Medulla oblongata (tissue), 1 donor: ENCODE results near the gene NDUFC2.
A peak's percentile ranks its signal among the peaks of the same experiment; 100 is the strongest.
"Not testable (repeated sequence)": the region's sequence is repeated elsewhere in the genome, so short reads cannot be mapped to it uniquely, and the experiment has no call there.

Experiments used
- DNase-seq: peaks from one replicate; pipeline ENCODE4 v3.0.0-alpha.2; 2015; ENCODE audit errors: extremely low spot score

The NDUFC2 gene

DNA sequence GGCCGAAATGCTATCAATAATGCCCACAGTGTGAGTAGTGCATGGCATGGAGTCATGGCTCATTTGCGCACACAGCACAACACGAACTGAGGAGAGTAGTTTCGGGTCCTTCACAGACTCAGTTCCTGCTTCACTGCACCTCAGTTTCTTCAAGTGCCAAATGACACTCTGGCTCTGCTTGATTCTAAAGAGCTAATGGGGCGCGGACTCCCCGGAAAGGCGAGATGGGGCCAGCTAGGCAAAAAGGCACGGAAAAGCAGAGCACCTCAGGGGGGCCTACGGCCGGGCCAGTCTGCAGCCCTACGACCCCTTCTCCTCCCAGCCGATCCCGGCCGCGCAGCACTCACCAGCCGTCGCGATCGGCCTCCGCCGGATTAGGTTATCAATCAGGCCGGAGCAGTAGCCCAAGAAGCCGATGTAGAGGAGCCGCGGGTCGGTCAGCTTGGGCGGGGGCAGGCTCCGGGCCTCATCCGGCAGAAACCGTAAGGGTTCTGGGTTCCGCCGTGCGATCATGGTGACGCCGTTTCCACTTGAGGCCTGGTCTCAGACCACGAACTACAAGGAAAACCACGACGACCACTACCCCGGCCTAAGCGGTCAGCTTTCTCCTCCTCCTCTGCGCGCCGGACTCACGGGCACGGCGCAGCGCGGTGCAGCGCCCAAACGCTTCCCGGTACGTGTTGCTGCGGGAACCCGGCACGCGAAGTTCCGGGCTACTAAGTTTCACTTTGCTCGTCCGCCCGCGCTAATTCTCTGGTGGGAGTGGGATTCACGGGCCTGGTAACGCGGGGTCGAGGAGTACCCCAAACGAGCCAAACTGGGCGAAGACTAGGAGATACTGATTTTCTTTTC, at the start of gene NDUFC2:
Gene NDUFC2, minus strand, starts transcription at position 631 of the 852 bp plus-strand sequence. Its CDS starts 118 bp downstream, at position 513.
- DNase-seq, result peak; percentile 80

DNA sequence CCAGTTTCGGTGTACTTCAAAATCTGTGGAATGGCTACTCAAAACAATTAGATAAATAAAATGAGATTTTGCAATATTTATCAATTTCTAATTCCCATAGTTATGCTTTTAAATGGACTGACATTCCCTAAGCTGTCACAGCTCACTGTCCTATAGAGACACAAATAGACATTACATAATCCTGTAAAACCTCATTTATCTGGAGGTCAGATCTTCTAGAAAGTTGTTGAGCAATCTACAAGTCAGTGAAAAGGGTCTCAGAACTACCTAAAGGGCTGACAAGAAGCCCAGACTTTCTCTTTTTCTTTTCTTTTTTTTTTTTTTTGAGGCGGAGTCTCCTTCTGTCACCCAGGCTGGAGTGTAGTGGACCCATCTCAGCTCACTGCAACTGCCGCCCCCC, 47.7 kb upstream of the NDUFC2 start:
- no peak for DNase-seq

DNA sequence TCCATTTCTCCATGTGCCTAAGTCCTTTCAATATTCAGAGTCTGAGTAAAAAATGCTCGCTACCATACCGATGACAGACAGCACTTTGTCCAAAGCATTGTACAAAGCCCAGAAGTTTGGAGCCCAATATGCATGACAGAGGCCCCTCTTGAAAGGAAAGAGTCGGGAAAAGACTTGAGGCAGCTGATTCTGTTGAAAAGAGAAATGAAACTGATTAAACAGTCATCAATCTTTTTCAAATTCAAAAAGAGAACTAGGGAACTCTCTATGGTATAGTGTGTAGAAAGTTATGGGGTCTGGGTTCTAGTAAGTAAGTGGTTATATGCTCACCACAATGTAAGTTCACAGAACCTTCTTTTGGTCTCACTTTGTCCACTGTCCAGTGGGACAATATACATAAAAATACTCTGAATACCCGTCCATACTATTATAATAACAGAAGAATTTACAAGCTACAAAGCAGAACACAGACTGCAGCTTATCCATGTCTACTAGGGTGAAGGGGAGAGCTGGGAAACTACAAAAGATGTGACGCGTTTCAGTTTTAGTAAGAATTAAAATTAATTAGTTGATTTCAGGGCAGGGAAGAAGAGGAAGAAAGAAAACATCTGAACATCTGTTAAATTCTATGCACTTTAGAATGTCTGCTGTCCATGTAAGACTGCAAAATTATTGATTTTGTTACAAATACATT, 33.1 kb upstream of the NDUFC2 start:
- DNase-seq, result no peak

DNA sequence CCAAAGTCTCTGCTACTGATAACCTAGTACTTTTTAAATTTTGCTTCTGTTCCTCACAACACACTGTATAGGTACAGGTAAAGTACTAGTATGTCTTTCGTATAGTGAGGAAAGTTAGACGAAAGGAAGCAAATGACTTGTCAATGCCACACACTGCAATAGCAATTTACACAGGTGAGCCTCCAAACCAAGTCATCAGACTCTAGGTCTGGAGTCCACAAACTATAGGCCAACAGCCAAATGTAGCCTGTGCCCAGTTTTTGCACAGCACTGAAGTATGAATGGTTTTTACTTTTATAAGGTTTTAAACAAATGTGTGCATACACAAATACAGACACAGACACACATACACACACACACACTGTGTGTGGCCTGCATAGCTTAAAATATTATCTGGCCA, 31.6 kb upstream of the NDUFC2 start:
- DNase-seq, result no peak

DNA sequence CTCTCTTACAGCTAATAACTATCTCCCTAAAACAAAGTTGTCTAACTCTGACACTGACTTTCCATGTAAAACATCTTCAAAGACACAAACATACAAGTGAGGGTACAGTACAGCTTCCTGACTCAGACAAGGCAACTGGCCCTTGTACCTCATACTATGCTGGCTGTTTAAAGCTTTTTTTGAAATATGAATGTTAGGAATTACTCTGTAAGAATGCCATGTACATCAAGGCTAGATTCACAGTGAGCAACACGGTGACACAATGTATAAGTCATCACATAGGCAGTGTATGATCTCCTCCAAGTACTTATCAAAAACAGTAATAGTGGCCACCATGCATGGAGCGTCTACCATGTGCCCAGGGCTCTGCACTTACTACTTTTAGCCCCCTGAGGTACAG, 31.2 kb upstream of the NDUFC2 start:
- no peak for DNase-seq

DNA sequence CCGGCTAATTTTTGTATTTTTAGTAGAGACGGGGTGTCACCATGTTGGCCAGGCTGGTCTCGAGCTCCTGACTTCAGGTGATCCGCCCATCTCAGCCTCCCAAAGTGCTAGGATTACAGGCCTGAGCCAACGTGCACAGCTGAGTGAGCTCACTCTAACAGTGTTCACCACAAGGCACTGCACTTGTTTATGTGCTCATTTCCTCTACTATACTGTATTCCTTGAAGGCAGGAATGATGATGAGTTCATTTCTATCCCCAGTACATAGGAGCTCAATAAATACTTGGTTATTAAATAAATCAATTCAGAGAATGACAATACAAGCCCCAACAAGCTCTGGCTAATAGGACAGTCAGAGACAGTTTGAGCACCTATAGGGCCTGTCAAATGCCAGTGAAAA, 30.7 kb upstream of the NDUFC2 start:
- DNase-seq, result no peak

DNA sequence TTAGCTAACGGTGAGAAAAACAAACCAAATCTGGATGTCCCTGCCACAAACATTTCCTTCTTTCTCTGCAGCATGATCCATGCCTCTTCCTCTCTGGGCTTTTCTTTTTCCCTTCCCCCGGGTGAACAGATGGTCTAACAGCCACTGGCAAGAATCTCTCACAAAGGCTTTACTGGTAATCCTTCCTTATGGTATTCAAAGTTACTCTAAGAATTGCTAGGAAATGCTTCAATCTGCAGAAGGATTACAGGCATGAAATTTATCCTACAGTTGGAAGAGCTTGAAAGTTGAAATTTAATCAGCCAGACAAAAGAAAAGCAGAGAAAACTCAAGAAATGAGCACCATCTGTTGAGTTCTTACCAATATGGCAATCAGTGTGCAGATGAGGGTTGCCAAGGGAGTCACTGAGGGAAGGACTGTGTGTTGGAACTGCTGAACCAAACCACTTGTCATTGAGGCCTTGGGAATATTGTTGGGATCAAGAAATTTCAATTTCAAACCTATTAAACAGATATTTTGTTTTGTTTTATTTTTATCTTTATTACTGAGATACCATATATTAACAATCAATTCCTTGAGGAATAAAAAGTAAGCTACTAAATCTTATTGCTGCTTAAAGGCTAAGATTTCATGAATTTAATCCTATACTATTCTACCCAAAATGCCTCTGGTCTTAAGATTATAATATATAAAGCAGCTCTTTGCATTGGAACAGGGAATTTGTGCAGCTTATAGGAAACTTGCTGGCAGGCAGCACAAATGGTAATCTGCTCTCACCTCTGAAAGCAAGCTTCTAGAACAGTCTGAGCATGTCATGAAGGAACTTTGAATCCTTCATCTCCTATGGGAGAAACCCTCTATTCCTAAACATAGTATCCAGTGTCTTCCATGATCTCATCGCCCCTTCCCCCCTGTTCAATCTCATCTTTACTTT, 29.7 kb upstream of the NDUFC2 start:
- DNase-seq, result no peak

DNA sequence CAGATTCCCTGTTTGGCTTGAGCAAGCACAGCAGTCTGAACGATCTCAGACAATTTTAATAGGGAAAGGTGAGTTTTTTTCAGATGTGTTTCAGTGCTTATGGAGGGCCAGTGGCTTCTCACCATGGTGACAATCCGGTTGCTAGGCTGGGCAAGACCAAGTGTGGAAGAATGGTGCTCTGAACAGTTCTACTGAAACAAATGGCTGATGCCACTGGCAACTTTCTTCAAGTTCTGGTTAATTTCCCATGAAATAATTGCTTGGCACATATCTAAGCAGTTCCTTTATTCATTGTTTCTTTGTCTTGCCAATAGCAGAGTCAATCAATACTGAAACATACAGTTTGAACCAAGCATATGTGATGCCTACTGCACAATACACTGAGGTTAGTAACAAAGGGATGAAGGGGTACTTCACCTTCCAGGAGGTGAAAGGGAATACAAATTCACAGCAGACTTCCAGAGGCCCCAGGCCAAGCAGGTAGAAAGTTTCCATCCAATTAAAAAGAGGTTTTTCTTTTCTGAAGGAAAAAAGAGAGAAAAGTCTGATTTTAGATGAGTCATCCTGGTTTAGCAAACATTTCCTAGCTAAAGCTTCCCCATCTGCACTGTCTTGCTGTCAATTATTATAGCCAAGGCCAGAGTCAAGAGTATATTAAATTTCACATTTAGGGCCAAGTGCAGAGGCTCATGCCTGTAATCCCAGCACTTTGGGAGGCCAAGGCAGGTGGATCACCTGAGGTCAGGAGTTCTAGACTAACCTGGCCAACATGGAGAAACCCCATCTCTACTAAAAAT, 21.2 kb upstream of the NDUFC2 start:
- DNase-seq, result peak; percentile 57

DNA sequence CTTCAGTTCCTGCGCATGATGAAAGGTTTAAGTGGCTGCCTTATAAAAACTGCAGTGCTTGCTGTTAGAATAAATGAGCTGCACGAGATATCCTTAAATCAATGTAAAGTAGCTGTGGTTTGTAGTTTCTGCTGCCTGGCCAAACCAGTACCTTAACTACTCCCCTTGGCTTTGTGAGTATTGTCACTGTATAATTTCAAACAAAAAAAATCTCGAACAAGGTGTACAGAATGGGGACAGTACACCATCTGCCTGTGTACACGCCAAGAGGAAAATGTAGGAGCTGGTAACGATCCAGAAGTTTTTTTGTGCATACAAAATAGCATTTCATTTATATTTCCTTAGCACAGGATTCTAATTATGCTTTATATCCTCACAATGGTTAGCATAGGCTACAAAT, 20.6 kb upstream of the NDUFC2 start:
- no peak for DNase-seq

DNA sequence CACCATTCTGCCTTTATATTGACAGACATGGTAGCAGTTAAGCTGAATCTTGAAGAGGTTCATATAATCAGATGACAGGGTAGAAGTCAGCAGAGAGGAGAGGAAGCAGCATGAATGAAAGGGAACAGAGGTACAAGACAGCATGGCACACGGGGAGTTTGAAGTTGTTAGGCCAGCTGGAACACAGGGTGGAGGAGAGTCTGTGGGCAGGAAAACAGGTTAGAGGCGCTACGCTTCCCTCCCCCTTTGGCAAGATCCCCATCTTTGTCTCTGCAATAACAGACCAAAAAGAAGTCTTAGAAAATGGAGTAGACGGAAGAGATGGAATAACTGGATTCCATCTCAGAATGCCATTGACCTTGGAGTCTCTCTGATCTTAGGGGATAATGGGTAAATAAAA, 20.0 kb upstream of the NDUFC2 start:
- no peak for DNase-seq

DNA sequence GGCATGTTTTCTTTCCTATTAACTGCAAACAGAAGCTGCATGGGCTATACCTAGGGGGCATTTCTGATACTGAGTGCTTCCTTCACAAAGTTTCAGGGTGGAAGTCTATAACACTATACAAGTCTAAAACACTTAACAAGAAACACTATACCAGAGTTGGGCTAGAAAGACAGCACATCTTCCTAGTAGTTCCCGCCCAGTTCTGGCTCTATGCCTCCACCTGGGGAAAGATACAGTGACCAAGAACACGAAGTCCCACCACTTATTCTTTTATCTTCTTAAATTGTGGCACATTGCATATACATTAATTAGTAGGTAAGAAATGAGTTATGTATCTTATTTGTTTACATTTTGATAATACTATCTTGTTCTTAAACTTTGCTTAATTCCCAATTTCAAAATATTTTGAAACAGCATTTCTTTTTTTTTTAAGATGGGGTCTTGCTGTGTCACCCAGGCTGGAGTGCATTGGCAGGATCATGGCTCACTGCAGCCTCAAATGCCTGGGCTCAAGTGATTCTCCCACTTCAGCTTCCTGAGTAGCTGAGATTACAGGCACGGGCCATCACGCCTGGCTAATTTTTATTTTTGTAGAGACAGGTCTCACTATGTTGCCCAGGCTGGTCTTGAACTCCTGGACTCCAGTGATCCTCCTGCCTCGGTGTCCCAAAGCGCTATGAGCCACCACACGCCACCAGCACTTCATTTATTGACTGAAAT, 18.2 kb upstream of the NDUFC2 start:
- no peak for DNase-seq

DNA sequence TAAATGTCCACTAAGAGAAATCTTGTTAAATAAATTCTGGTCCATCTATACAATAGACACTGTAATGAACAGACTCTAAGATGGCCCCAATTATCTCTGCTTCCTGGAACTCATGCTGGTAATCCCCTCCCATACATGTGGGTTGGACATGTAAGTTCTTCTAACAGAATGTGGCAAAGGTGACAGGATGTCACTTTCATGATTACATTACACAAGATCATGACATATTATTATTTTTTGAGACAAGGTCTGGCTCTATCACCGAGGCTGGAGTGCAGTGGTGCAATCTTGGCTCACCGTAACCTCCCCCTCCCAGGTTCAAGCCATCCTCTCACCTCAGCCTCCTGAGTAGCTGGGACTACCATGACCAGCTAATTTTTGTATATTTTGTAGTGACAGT, 14.6 kb upstream of the NDUFC2 start:
- no peak for DNase-seq

DNA sequence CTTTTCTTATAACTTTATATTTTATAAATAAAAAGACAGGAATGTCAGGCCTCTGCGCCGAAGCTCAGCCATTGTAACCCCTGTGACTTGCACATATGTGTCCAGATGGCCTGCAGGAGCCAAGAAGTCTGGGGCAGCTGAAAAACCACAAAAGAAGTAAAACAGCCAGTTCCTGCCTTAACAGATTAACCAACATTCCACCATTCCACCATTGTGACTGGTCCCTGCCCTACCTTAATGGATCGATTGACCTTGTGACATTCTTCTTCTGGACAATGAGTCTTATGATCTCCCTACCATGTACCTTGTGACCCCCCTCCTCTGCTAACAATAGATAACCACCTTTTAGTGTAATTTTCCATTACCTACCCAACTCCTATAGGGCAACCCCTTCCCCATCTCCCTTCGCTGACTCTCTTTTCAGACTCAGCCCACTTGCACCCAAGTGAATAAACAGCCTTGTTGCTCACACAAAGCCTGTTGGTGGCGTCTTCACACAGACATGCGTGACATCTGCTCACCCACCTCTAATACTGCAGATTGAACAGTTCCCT, 6.9 kb upstream of the NDUFC2 start:
- DNase-seq, result not testable (repeated sequence)

DNA sequence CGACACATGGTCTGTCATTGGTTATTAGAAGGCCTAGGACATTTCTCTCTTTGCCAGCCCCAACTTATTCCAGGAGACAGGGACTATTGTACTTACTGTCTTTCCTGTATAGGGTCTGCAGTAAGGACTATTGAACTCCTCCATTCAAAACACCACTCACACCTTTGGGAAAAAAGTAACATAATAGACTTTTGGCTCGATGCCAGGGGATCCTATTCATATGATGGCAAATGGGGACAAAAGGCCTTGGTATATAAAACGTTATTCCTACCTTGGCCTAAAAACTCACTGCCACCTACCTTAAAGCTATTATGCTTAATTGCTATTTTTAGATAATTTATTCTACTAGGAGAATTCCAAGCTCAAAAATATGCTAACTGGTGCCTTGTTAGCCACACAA, 6.3 kb upstream of the NDUFC2 start:
- no peak for DNase-seq

DNA sequence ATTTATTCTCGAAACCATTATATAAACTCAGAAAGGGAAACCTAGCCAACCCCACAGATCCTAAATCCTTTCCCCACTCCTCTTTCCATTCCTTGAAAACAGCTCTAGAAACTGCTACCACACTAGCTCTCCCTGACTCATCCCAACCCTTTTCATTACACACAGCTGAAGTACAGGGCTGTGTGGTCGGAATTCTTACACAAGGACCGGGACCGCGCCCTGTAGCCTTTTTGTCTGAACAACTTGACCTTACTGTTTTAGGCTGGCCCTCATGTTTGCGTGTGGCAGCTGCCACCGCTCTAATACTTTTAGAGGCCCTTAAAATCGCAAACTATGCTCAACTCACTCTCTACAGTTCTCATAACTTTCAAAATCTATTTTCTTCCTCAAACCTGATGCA, 4.8 kb upstream of the NDUFC2 start:
- DNase-seq, result not testable (repeated sequence)

DNA sequence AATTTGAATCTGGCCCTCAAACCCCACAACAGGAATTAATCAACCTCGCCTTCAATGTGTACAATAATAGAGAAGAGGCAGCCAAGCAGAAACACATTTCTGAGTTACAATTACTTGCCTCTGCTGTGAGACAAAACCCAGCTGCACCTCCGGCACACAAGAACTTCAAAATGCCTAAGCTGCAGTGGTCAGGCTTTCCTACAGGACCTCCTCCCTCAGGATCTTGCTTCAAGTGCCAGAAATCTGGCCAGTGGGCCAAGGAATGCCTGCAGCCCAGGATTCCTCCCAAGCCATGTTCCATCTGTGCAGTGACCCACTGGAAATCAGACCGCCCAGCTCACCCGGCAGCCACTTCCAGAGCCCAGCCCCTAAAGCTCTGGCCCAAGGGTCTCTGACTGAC, 3.4 kb upstream of the NDUFC2 start:
- no peak for DNase-seq

DNA sequence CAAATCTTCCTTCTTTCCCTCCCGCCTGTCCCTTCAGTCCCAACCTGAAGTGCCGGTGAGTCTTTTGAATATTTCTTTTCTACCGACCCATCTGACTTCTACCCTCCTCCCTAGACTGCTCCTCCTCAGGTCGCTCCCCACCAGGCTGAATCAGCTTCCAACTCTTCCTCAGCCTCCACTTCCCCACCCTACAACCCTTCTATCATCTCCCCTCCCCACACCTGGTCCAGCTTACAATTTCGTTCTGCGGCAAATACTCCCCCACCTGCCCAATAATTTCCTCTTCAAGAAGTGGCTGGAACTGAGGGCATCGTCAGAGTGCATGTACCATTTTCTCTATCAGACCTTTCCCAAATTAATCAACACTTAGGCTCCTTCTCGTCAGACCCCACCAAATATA, 2.5 kb upstream of the NDUFC2 start:
- no peak for DNase-seq

DNA sequence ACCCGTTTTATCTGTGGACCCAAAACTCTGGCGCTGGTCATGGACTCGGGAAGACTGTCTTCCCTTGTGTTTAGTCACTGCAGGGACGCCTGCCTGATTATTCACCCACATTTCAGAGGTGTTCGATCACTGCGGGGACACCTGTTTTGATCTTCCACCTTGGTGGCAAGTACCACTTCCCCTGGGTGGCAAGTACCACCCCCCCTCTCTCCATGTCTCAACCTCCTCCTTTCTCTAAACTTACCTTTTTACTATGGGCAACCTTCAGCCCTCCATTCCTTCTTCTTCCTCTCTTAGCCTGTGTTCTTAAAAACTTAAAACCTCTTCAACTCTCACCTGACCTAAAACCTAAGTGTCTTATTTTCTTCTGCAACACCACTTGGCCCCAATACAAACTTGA, 1.9 kb upstream of the NDUFC2 start:
- no peak for DNase-seq

DNA sequence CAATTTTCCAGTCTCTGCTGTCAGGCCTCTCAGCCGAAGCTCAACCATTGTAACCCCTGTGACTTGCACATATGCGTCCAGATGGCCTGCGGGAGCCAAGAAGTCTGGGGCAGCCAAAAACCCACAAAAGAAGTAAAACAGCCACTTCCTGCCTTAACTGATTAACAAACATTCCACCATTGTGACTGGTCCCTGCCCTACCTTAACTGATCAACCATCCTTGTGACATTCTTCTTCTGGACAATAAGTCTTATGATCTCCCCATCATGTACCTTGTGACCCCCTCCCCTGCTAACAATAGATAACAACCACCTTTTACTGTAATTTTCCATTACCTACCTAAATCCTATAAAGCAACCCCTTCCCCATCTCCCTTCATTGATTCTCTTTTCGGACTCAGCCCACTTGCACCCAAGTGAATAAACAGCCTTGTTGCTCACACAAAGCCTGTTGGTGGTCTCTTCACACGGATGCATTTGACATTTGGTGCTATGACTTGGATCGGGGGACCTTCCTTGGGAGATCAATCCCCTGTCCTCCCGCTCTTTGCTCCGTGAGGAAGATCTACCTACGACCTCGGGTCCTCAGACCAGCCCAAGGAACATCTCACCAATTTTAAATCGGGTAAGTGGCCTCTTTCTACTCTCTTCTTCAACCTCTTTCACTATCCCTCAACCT, 1.3 kb upstream of the NDUFC2 start:
- DNase-seq, result no peak
